GM12878 (cell line): ENCODE measurements around the gene VWA3A. TPM values are rescaled to one million over a fixed set of nuclear protein-coding genes. Genes with fewer than 3 reads are reported as not detected.

Source experiments
- ATAC-seq: fragments of 200-7000 bp; cut with Tn5 transposase; 3 replicates; pipeline ENCODE4 v1.9.1; 2020; ENCODE audit warnings: mild to moderate bottlenecking, moderate library complexity
- BruUV-seq: library from RNA; stranded (reverse); fragments of 400-500 nt; replicated peaks from 2 replicates; lab custom pipeline; 2021; lab: Mats Ljungman, UMichigan
- CTCF ChIA-PET: fragments of 300-600 bp; sonication (Branson Sonifier 250); formaldehyde crosslinking; extraction: SDS; loops from one replicate; lab custom pipeline; 2021; ENCODE audit warnings: inconsistent platforms; lab: Yijun Ruan, JAX
- POLR2A ChIA-PET: fragments of 350-600 bp; formaldehyde crosslinking; extraction: SDS; loops from one replicate; lab custom pipeline; 2021; ENCODE audit warnings: inconsistent platforms; lab: Charles Lee
- RAD21 ChIA-PET: fragments of 300-600 bp; sonication (Branson Sonifier 250); formaldehyde crosslinking; loops from one replicate; lab custom pipeline; 2023; ENCODE audit warnings: antibody characterized with exemption; ENCODE audit not compliant: unreplicated experiment; lab: Charles Lee
- SMC1A ChIA-PET: fragments of 300-600 bp; sonication (Branson Sonifier 250); formaldehyde crosslinking; loops from one replicate; lab custom pipeline; 2023; ENCODE audit not compliant: unreplicated experiment, uncharacterized antibody; lab: Charles Lee
- DNase-seq: peaks from one replicate; pipeline ENCODE4 v3.0.0-alpha.2; 2011; ENCODE audit warnings: low read depth, low spot score
- FAIRE-seq: peaks from 3 replicates; lab custom pipeline; 2011; peaks lifted over from hg19 to GRCh38; lab: Jason Lieb, UNC
- H2AFZ ChIP-seq: 2 replicates; pipeline ENCODE4 v1.6.0; 2011; ENCODE audit warnings: low read depth, low read length, control low read depth; ENCODE audit not compliant: control insufficient read depth
- H3K27ac ChIP-seq: 2 replicates; pipeline ENCODE4 v1.5.1; 2011; ENCODE audit warnings: control low read depth; ENCODE audit not compliant: control insufficient read depth, insufficient read depth
- H3K27me3 ChIP-seq, 2 experiments: replicated peaks in 1 of 2; 2 replicates each; pipeline versions ENCODE4 v1.6.0 to v1.6.1; 2011; ENCODE audit warnings: low read length in 1 of 2; ENCODE audit not compliant: control insufficient read depth in 2 of 2, insufficient read depth in 2 of 2
- H3K36me3 ChIP-seq, 2 experiments: 2 replicates each; pipeline ENCODE4 v1.5.1; 2011; ENCODE audit warnings: low read length in 1 of 2; ENCODE audit not compliant: control insufficient read depth in 2 of 2, insufficient read depth in 2 of 2
- H3K4me1 ChIP-seq: 2 replicates; pipeline ENCODE4 v1.6.1; 2011; ENCODE audit warnings: mild to moderate bottlenecking, low read length, moderate library complexity, mixed read lengths; ENCODE audit not compliant: control insufficient read depth, insufficient read depth
- H3K4me2 ChIP-seq: 2 replicates; pipeline ENCODE4 v1.6.0; 2011; ENCODE audit warnings: control low read depth; ENCODE audit not compliant: control insufficient read depth, insufficient read depth
- H3K4me3 ChIP-seq: fragments of 200-600 bp; sonication (generic); 2 replicates; pipeline ENCODE4 v1.5.1; 2016
- H3K79me2 ChIP-seq: 2 replicates; pipeline ENCODE4 v1.6.0; 2011; ENCODE audit warnings: low read length; ENCODE audit not compliant: control insufficient read depth, insufficient read depth
- H3K9ac ChIP-seq: 2 replicates; pipeline ENCODE4 v1.8.0; 2011; ENCODE audit warnings: low read length, control low read depth, mixed read lengths; ENCODE audit not compliant: control insufficient read depth, insufficient read depth
- H3K9me3 ChIP-seq: replicated peaks from 3 replicates; pipeline ENCODE4 v1.5.1; 2011; ENCODE audit warnings: mild to moderate bottlenecking, low read length; ENCODE audit not compliant: control insufficient read depth, insufficient read depth
- H4K20me1 ChIP-seq: 2 replicates; pipeline ENCODE4 v1.6.0; 2011; ENCODE audit not compliant: control insufficient read depth, insufficient read depth
- BMI1 ChIP-seq: fragments of 450-650 bp; IDR thresholded peaks from 2 replicates; pipeline ENCODE4 v1.6.1; 2016; ENCODE audit warnings: mild to moderate bottlenecking, moderate library complexity, borderline replicate concordance
- EP300 ChIP-seq, 2 experiments: fragments of 150-350 bp in 1 of 2; IDR thresholded peaks; 2 replicates each; pipeline ENCODE4 v1.6.1; 2011 to 2012; ENCODE audit warnings: low read depth in 2 of 2, low read length in 2 of 2, borderline replicate concordance in 1 of 2, improper control_type of control experiment in 1 of 2, inconsistent platforms in 1 of 2; ENCODE audit not compliant: control insufficient read depth in 1 of 2
- GATAD2B ChIP-seq: fragments of 450-650 bp; conservative IDR thresholded peaks from 2 replicates; pipeline ENCODE4 v1.6.1; 2017; ENCODE audit warnings: low read depth, mild to moderate bottlenecking, moderate library complexity
- IKZF2 ChIP-seq, 2 experiments: fragments of 450-650 bp; IDR thresholded peaks; 2 replicates each; pipeline ENCODE4 v1.6.1; 2017; ENCODE audit warnings: mild to moderate bottlenecking in 2 of 2, moderate library complexity in 2 of 2
- PML ChIP-seq: IDR thresholded peaks from 2 replicates; pipeline ENCODE4 v1.6.1; 2012; ENCODE audit warnings: low read length, inconsistent platforms
- POLR2A ChIP-seq: IDR thresholded peaks from 2 replicates; pipeline ENCODE4 v1.6.1; 2011; ENCODE audit warnings: low read depth, mild to moderate bottlenecking, low read length
- SREBF1 ChIP-seq: IDR thresholded peaks from 2 replicates; pipeline ENCODE4 v1.6.1; 2012; ENCODE audit warnings: mild to moderate bottlenecking, low read length
- TAF1 ChIP-seq: IDR thresholded peaks from 2 replicates; pipeline ENCODE4 v1.6.1; 2011; ENCODE audit warnings: mild to moderate bottlenecking, low read depth, low read length, borderline replicate concordance
- ZNF622 ChIP-seq: fragments of 450-650 bp; IDR thresholded peaks from 2 replicates; pipeline ENCODE4 v1.6.1; 2017; ENCODE audit warnings: mild to moderate bottlenecking, inconsistent platforms
- WGBS: methylation state at CpG from one replicate; pipeline ENCODE4 v1.1.6; 2016; ENCODE audit warnings: low lambda C conversion rate; ENCODE audit not compliant: insufficient replicate concordance, insufficient coverage; ENCODE audit errors: missing lambda C conversion rate; 5-methylcytosine and 5-hydroxymethylcytosine counted together
- in situ Hi-C: fragments of 300-500 bp; cut with MboI; formaldehyde crosslinking; loops from 9 replicates; pipeline ENCODE4 v1.14.3; 2018; ENCODE audit warnings: mixed read lengths
- intact Hi-C: fragments of 100-400 bp; cut with micrococcal nuclease; formaldehyde crosslinking; loops from one replicate; pipeline ENCODE4 v1.14.2; 2022; ENCODE audit not compliant: unreplicated experiment
- polyA plus RNA-seq, 11 experiments: library from polyadenylated mRNA; depleted of rRNA in 4 of 11; unstranded in 6 of 11; stranded (reverse) in 5 of 11; fragments of >200 nt; fragmentation: Nextera tagmentation in 4 of 11; fragmentation: Illumina TruSeq in 1 of 11; extraction: Ambion mirVana in 4 of 11; extraction: Trizol in 1 of 11; gene quantifications; 1 replicate in 1 of 11; 2 replicates in 10 of 11; pipeline versions ENCODE4 v1.2.1 to v1.2.3, GENCODE V29; 2011 to 2016; ENCODE audit warnings: inconsistent platforms in 2 of 11, missing spikeins in 2 of 11, low read depth in 1 of 11
- total RNA-seq, 4 experiments: library from RNA; depleted of rRNA in 3 of 4; stranded (reverse); fragments of >200 nt in 3 of 4; fragmentation: Illumina TruSeq in 1 of 4; extraction: Trizol in 1 of 4; gene quantifications; 2 replicates each; pipeline versions ENCODE4 v1.2.1 to v1.2.3, GENCODE V29; 2013 to 2021
- TF ChIP-seq, protein P1 (sequence below): fragments of 450-650 bp; IDR thresholded peaks from 2 replicates; pipeline ENCODE4 v1.6.1; 2017; ENCODE audit warnings: mild to moderate bottlenecking
- TF ChIP-seq, protein P2 (sequence below): fragments of 450-650 bp; IDR thresholded peaks from 2 replicates; pipeline ENCODE4 v1.6.1; 2014; ENCODE audit warnings: mild to moderate bottlenecking
- TF ChIP-seq, protein P3 (sequence below): IDR thresholded peaks from 2 replicates; pipeline ENCODE4 v1.6.1; 2012; ENCODE audit warnings: improper control_type of control experiment, low read depth, low read length; ENCODE audit not compliant: insufficient replicate concordance

The VWA3A gene
- total and polyA plus RNA-seq, 10 of the 15 experiments (the other 5 are each of a cell fraction or from before 2014, with no cell fraction given), result 0.01 TPM; not detected in 9

DNA sequence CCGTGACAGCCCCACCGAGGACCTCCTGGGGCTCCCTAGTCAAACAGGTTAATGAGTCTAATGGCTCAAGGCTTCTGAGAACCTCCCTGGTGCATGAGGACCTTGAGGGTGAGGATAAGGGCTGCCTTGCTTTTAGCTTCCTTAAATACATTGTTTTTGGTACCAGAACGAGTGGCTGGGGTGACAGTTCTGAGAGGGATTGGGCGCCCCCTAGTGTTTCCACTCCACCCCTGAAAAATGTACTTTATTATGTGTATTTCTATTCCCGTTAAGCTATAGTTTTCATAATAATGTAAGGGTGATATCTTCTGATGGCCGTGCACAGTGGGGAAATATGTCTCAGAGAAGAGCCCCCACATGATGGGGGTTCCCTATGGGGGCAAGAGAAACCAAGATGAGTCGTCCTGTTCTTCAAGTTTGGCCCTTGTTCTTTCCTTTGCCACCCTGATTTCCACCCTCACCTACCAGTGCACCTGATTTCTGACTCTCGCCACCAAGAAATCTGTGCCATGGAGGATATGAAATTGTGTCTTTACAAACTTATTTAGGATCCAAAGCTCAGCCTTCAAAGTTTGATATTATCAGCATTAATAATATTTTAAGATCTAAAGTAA is 14.5 kb upstream of the VWA3A start (continued):
- TF ChIP-seq, protein P1, sequence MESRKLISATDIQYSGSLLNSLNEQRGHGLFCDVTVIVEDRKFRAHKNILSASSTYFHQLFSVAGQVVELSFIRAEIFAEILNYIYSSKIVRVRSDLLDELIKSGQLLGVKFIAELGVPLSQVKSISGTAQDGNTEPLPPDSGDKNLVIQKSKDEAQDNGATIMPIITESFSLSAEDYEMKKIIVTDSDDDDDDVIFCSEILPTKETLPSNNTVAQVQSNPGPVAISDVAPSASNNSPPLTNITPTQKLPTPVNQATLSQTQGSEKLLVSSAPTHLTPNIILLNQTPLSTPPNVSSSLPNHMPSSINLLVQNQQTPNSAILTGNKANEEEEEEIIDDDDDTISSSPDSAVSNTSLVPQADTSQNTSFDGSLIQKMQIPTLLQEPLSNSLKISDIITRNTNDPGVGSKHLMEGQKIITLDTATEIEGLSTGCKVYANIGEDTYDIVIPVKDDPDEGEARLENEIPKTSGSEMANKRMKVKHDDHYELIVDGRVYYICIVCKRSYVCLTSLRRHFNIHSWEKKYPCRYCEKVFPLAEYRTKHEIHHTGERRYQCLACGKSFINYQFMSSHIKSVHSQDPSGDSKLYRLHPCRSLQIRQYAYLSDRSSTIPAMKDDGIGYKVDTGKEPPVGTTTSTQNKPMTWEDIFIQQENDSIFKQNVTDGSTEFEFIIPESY, result no peak

DNA sequence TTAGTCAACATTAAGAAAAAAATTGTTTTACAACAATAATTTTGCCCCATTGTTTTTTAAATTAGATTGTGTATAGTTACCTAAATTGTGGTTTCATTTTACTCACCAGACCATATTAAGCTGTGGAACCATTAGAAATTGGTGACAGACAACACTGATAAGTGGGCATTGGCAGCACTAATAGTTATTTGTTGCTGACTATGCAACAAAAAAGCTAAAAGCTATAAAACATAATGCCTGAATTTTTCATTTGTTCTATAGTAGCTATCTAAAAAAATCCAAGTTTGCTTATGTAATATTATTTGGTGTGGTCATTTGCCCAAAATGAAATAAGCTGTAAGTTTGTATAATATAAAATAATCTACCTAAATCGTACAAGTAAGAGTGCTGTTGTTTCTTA is 13.7 kb upstream of the VWA3A start:
- ChIA-PET RAD21 (interaction anchor here (0.9 to 5.9 kb wide), 20 partner anchors 9 to 421 kb away, joined by 3 to 466 read pairs (median 10); partner anchors contain the start of genes MOSMO, PDZD9 and UQCRC2), SMC1A (interaction anchor here (0.7 to 6.0 kb wide), 26 partner anchors 9 to 417 kb away, joined by 3 to 567 read pairs (median 12); partner anchors contain the start of genes MOSMO, PDZD9, UQCRC2 and VWA3A), POLR2A (interaction anchor here (0.6 to 1.9 kb wide), 8 partner anchors 20 to 129 kb away, joined by 3 to 8 read pairs (median 5); no protein-coding TSS in a partner anchor), CTCF (interaction anchor here (0.5 to 6.0 kb wide), 41 partner anchors 12 to 778 kb away, joined by 3 to 686 read pairs (median 10); partner anchors contain the start of genes MOSMO, PDZD9 and VWA3A)
- BruUV-seq, result no TSS peak
- H4K20me1 ChIP-seq, result no peaks in the 10 kb centered on the region
- no peak overlapping the region for H3K4me2 ChIP-seq
- no peaks in the 10 kb centered on the region; a peak in 1 of 4 replicates for H3K36me3 ChIP-seq
- no peak overlapping the region for H2AFZ ChIP-seq
- no peak overlapping the region for H3K4me3 ChIP-seq
- ATAC-seq (no peak), FAIRE-seq (no peak), DNase-seq (no peak)
- no peaks in the 10 kb centered on the region for H3K9me3 ChIP-seq
- no peak overlapping the region for H3K27ac ChIP-seq
- H3K27me3 ChIP-seq, result no peaks in the 10 kb centered on the region
- in situ Hi-C loops, result no loop called here
- no peak overlapping the region for H3K9ac ChIP-seq
- TF ChIP-seq ZNF622 (no peak), BMI1 (no peak), IKZF2 (IDR thresholded peaks at IDR 0.05) (no peak), SREBF1 (no peak), GATAD2B (no peak), PML (no peak), POLR2A (no peak), EP300 (IDR thresholded peaks at IDR 0.05; ENCODE audit: borderline replicate concordance in 1 of 2, control insufficient read depth in 1 of 2, low read depth in 2 of 2, low read length in 2 of 2) (no peak), TAF1 (no peak)
- TF ChIP-seq, protein P2, sequence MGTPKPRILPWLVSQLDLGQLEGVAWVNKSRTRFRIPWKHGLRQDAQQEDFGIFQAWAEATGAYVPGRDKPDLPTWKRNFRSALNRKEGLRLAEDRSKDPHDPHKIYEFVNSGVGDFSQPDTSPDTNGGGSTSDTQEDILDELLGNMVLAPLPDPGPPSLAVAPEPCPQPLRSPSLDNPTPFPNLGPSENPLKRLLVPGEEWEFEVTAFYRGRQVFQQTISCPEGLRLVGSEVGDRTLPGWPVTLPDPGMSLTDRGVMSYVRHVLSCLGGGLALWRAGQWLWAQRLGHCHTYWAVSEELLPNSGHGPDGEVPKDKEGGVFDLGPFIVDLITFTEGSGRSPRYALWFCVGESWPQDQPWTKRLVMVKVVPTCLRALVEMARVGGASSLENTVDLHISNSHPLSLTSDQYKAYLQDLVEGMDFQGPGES, result no peak
- TF ChIP-seq, protein P3, sequence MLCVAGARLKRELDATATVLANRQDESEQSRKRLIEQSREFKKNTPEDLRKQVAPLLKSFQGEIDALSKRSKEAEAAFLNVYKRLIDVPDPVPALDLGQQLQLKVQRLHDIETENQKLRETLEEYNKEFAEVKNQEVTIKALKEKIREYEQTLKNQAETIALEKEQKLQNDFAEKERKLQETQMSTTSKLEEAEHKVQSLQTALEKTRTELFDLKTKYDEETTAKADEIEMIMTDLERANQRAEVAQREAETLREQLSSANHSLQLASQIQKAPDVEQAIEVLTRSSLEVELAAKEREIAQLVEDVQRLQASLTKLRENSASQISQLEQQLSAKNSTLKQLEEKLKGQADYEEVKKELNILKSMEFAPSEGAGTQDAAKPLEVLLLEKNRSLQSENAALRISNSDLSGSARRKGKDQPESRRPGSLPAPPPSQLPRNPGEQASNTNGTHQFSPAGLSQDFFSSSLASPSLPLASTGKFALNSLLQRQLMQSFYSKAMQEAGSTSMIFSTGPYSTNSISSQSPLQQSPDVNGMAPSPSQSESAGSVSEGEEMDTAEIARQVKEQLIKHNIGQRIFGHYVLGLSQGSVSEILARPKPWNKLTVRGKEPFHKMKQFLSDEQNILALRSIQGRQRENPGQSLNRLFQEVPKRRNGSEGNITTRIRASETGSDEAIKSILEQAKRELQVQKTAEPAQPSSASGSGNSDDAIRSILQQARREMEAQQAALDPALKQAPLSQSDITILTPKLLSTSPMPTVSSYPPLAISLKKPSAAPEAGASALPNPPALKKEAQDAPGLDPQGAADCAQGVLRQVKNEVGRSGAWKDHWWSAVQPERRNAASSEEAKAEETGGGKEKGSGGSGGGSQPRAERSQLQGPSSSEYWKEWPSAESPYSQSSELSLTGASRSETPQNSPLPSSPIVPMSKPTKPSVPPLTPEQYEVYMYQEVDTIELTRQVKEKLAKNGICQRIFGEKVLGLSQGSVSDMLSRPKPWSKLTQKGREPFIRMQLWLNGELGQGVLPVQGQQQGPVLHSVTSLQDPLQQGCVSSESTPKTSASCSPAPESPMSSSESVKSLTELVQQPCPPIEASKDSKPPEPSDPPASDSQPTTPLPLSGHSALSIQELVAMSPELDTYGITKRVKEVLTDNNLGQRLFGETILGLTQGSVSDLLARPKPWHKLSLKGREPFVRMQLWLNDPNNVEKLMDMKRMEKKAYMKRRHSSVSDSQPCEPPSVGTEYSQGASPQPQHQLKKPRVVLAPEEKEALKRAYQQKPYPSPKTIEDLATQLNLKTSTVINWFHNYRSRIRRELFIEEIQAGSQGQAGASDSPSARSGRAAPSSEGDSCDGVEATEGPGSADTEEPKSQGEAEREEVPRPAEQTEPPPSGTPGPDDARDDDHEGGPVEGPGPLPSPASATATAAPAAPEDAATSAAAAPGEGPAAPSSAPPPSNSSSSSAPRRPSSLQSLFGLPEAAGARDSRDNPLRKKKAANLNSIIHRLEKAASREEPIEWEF, result no peak
- 92% methylated on average over 1 of the region's 1 CpG for WGBS
- H3K4me1 ChIP-seq, result no peaks in the 10 kb centered on the region
- H3K79me2 ChIP-seq, result no peaks in the 10 kb centered on the region
- intact Hi-C loops, result no loop called here
